Stimulated activated CD8-positive, alpha-beta memory T cell treated with anti-CD3 and anti-CD28 coated beads, Interleukin-7, amount 100 ng/mL, for 4 hours (primary cell): ENCODE results near the gene CFAP251.
"Not testable (repeated sequence)": the region's sequence is repeated elsewhere in the genome, so short reads cannot be mapped to it uniquely, and the experiment has no call there.

Experiments
- DNase-seq, 2 donors: peaks; one replicate each; pipeline ENCODE4 v3.0.0-alpha.2; 2020; ENCODE audit warnings: low read depth in 2 of 2

The CFAP251 gene

GRCh38 chr12:122028905-122029560 lies 110.6 kb downstream of the CFAP251 start:
- DNase-seq: peak in 1 of 2 donors; percentile 33

GRCh38 chr12:122029620-122030423 lies 111.4 kb downstream of the CFAP251 start:
- no peak for DNase-seq

- no peak for DNase-seq
Observed at GRCh38 chr12:122030424-122031035, 112.1 kb downstream of the CFAP251 start.

GRCh38 chr12:122031342-122032216 lies 113.2 kb downstream of the CFAP251 start:
- peak; percentile 2 to 31 for DNase-seq

GRCh38 chr12:122032580-122032979 lies 114.2 kb downstream of the CFAP251 start:
- no peak for DNase-seq

- DNase-seq: no peak
Observed at GRCh38 chr12:122035292-122035691, 116.9 kb downstream of the CFAP251 start.

GRCh38 chr12:122036153-122036552 lies 117.8 kb downstream of the CFAP251 start:
- DNase-seq: no peak

GRCh38 chr12:122040579-122041386 lies 122.4 kb downstream of the CFAP251 start:
- DNase-seq: no peak

GRCh38 chr12:122041458-122041857 lies 123.1 kb downstream of the CFAP251 start:
- not testable (repeated sequence) for DNase-seq

GRCh38 chr12:122042910-122043309 lies 124.5 kb downstream of the CFAP251 start:
- no peak for DNase-seq

- no peak for DNase-seq
Observed at GRCh38 chr12:122043476-122043875, 125.1 kb downstream of the CFAP251 start.

- DNase-seq: no peak
Observed at GRCh38 chr12:122045262-122045661, 126.9 kb downstream of the CFAP251 start.

GRCh38 chr12:122046145-122046544 lies 127.8 kb downstream of the CFAP251 start:
- no peak for DNase-seq

GRCh38 chr12:122048151-122048550 lies 129.8 kb downstream of the CFAP251 start:
- no peak for DNase-seq

GRCh38 chr12:122049827-122050226 lies 131.4 kb downstream of the CFAP251 start:
- DNase-seq: no peak

- no peak for DNase-seq
Observed at GRCh38 chr12:122050706-122051105, 132.3 kb downstream of the CFAP251 start.

- no peak for DNase-seq
Observed at GRCh38 chr12:122051231-122051876, 133.0 kb downstream of the CFAP251 start.

- no peak for DNase-seq
Observed at GRCh38 chr12:122052285-122052684, 133.9 kb downstream of the CFAP251 start.
